Measurements from ENCODE around the gene CNTNAP2. TPM values are rescaled to one million over a fixed set of nuclear protein-coding genes. Genes with fewer than 3 reads are reported as not detected.

The CNTNAP2 gene
- total RNA-seq, 1 donor from 2014 or later: 4.2 TPM

GRCh38 chr7:148127374-148127773, 2010.8 kb downstream of the CNTNAP2 start:
- Mint-ChIP-seq H3K27me3 (ENCODE audit: low read depth) (peaks cover 16% of the 10 kb centered on the region), H3K36me3 (no peaks in the 10 kb centered on the region), H3K9me3 (peaks cover 4% of the 10 kb centered on the region), H3K4me3 (no peak overlapping the region), H3K4me1 (peaks cover 3% of the 10 kb centered on the region), H3K27ac (no peak overlapping the region)
- DNase-seq (ENCODE audit: low spot score in 2 of 2, unreplicated experiment in 2 of 2): no peak
- TF ChIP-seq, protein P1, sequence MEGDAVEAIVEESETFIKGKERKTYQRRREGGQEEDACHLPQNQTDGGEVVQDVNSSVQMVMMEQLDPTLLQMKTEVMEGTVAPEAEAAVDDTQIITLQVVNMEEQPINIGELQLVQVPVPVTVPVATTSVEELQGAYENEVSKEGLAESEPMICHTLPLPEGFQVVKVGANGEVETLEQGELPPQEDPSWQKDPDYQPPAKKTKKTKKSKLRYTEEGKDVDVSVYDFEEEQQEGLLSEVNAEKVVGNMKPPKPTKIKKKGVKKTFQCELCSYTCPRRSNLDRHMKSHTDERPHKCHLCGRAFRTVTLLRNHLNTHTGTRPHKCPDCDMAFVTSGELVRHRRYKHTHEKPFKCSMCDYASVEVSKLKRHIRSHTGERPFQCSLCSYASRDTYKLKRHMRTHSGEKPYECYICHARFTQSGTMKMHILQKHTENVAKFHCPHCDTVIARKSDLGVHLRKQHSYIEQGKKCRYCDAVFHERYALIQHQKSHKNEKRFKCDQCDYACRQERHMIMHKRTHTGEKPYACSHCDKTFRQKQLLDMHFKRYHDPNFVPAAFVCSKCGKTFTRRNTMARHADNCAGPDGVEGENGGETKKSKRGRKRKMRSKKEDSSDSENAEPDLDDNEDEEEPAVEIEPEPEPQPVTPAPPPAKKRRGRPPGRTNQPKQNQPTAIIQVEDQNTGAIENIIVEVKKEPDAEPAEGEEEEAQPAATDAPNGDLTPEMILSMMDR (IDR thresholded peaks at IDR 0.05; ENCODE audit: unreplicated experiment): no peak

- H3K27me3 Mint-ChIP-seq (ENCODE audit: low read depth): peaks cover 9% of the 10 kb centered on the region
These were observed 2012.4 kb downstream of the CNTNAP2 start for GRCh38 chr7:148129023-148129422.

DNA sequence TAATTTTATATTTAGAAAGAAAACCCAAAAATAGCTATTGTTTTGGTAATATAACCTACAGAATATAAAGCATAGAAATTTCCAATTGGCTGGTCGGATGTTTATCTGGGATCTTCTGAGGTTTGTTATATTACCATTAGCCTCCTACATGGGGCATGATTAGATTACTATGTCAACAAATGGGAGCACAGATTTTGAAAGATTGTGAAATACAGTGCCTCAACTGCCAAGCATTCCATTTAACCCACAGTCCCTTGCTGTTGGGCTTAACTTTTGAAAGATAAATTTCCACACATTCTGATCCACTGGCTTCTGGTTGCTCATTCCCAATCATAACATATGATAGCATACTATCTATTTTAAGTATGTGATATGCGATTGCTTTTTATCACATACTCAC, 2018.5 kb downstream of the CNTNAP2 start:
- H3K4me3 Mint-ChIP-seq: no peak overlapping the region
- DNase-seq (ENCODE audit: low spot score in 2 of 2, unreplicated experiment in 2 of 2): no peak
- no peak overlapping the region for H3K27ac Mint-ChIP-seq
- peaks cover 20% of the 10 kb centered on the region for H3K4me1 Mint-ChIP-seq
- H3K27me3 Mint-ChIP-seq (ENCODE audit: low read depth): peaks cover 2% of the 10 kb centered on the region
- TF ChIP-seq, protein P1 (IDR thresholded peaks at IDR 0.05; ENCODE audit: unreplicated experiment): no peak
- peaks cover 5% of the 10 kb centered on the region for H3K9me3 Mint-ChIP-seq
- H3K36me3 Mint-ChIP-seq: no peaks in the 10 kb centered on the region

More at GRCh38 chr7:148129023-148129422, 2012.4 kb downstream of the CNTNAP2 start:
- Mint-ChIP-seq H3K4me1 (peaks cover 7% of the 10 kb centered on the region), H3K36me3 (no peaks in the 10 kb centered on the region), H3K9me3 (peaks cover 4% of the 10 kb centered on the region), H3K27ac (no peak overlapping the region), H3K4me3 (no peak overlapping the region)
- DNase-seq (ENCODE audit: low spot score in 2 of 2, unreplicated experiment in 2 of 2): no peak
- TF ChIP-seq, protein P1 (IDR thresholded peaks at IDR 0.05; ENCODE audit: unreplicated experiment): no peak

- Mint-ChIP-seq H3K4me3 (no peak overlapping the region), H3K27ac (no peak overlapping the region), H3K36me3 (no peaks in the 10 kb centered on the region), H3K9me3 (peaks cover 5% of the 10 kb centered on the region), H3K27me3 (ENCODE audit: low read depth) (peaks cover 2% of the 10 kb centered on the region), H3K4me1 (peaks cover 20% of the 10 kb centered on the region)
- TF ChIP-seq, protein P1 (IDR thresholded peaks at IDR 0.05; ENCODE audit: unreplicated experiment): no peak
- DNase-seq (ENCODE audit: low spot score in 2 of 2, unreplicated experiment in 2 of 2): no peak
These were observed 2019.4 kb downstream of the CNTNAP2 start for GRCh38 chr7:148135997-148136396.

DNA sequence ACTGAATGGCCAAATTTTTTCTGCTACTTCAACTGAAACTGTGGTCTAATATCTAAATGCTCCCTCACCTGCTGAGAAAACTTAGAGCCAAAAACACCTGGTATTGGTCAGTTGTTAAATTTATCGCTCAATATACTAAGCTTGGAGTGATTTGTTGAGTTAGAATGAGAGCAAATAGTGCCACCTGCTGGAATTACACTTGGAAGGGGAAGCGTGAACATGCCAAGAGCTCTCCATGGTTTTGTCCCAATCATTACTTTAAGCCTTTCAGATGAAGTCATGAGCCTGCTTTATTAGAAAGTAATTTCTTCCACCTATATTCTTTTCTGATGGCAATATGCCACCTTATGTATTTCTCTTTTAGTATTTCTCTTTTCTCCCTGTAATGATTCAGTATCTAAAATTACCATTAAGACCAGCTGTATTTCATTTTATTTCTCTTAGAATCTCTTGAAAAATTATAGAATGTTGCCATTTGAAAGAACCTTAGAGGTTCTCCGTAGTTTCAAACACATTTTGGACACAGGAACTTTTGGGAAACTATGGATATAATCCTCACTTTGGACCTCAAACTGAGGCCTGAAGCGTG, 2026.2 kb downstream of the CNTNAP2 start:
- no peak for DNase-seq (ENCODE audit: low spot score in 2 of 2, unreplicated experiment in 2 of 2)
- peaks cover 8% of the 10 kb centered on the region for H3K4me1 Mint-ChIP-seq
- TF ChIP-seq, protein P1 (IDR thresholded peaks at IDR 0.05; ENCODE audit: unreplicated experiment): peak; percentile 43
- no peak overlapping the region for H3K27ac Mint-ChIP-seq
- no peaks in the 10 kb centered on the region for H3K9me3 Mint-ChIP-seq
- H3K36me3 Mint-ChIP-seq: no peaks in the 10 kb centered on the region
- peaks cover 2% of the 10 kb centered on the region for H3K27me3 Mint-ChIP-seq (ENCODE audit: low read depth)
- no peak overlapping the region for H3K4me3 Mint-ChIP-seq
